GM18505 (cell line): Measurements from ENCODE around the gene EI24.
"Not testable (repeated sequence)": the region's sequence is repeated elsewhere in the genome, so short reads cannot be mapped to it uniquely, and the experiment has no call there.

Source experiments
- ATAC-seq: cut with Tn5 transposase; IDR thresholded peaks from one replicate; pipeline ENCODE4 v1.9.1; 2021; ENCODE audit not compliant: unreplicated experiment
- POLR2A ChIP-seq: IDR thresholded peaks from 4 replicates; pipeline ENCODE4 v1.6.1; 2011; ENCODE audit warnings: borderline replicate concordance; ENCODE audit not compliant: insufficient read depth, insufficient read length; ENCODE audit errors: extremely low read depth

EI24 gene

GRCh38 chr11:125561924-125562323 is 7.4 kb upstream of the EI24 start:
- no peak for TF ChIP-seq POLR2A
- no peak for ATAC-seq

GRCh38 chr11:125562430-125562829 is 6.8 kb upstream of the EI24 start:
- no peak for ATAC-seq
- TF ChIP-seq POLR2A: no peak

- TF ChIP-seq POLR2A: no peak
- ATAC-seq: no peak
Observed at GRCh38 chr11:125564357-125564756, 4.9 kb upstream of the EI24 start.

GRCh38 chr11:125566235-125566634 is 3.0 kb upstream of the EI24 start:
- TF ChIP-seq POLR2A: no peak
- no peak for ATAC-seq

GRCh38 chr11:125569915-125570621 is 791 bp downstream of the EI24 start:
- ATAC-seq: no peak
- TF ChIP-seq POLR2A: no peak

- TF ChIP-seq POLR2A: no peak
- no peak for ATAC-seq
Observed at GRCh38 chr11:125570952-125571351, 1.7 kb downstream of the EI24 start.

DNA sequence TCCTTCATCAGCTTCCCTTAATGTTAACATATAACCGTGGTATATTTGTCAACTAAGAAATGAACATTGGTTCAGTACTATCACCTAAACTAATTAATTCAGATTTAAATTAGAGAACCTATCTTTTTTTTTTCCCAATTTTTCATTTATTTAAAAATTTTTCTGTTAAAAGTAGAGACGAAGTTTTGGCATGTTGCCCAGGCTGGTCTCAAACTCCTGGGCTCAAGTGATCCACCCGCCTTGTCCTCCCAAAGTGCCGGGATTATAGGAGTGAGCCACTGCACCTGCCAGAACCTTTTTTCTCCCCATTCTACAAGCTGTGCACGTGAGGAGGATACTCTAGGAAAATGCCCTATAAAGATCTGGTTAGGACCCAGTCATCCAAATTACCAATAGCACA is 3.6 kb downstream of the EI24 start:
- ATAC-seq: no peak
- no peak for TF ChIP-seq POLR2A

DNA sequence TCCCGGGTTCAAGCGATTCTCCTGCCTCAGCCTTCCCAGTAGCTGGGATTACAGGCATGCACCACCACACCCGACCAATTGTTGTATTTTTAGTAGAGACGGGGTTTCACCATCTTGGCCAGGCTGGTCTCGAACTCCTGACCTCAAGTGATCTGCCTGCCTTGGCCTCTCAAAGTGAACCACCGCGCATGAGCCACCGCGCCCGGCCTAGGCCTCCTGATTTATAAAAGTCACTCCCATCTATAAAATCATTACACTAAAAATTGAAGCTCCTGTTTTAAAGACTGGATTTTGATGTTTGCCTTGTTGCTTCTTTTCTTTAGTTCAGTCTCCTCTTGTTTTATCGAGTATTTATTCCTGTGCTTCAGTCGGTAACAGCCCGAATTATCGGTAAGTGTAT is 7.9 kb downstream of the EI24 start:
- not testable (repeated sequence) for ATAC-seq

GRCh38 chr11:125578783-125579182 is 9.5 kb downstream of the EI24 start:
- TF ChIP-seq POLR2A: no peak
- ATAC-seq: no peak

- TF ChIP-seq POLR2A: no peak
- ATAC-seq: no peak
Observed at GRCh38 chr11:125579811-125580210, 10.5 kb downstream of the EI24 start.

GRCh38 chr11:125583496-125583895 is 14.2 kb downstream of the EI24 start:
- no peak for TF ChIP-seq POLR2A
- no peak for ATAC-seq

DNA sequence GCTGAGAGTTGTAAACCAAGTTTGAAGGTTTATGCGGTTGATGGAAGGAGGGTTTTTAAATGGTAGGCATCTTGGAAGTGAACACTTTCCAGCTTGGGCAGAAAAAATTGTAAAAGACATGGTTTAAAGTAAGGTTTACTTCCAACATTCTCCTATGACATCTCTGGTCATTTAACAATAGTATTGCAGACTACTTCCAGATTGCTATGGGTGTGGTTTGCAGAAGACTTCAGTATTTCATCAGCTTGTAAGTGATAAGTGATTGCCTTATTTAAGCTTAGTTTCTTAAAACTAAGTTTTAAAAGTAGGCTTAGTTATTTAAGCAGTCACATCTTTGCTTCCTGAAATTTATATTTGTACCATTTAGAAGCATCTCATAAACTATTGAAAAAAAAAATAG is 16.2 kb downstream of the EI24 start:
- TF ChIP-seq POLR2A: no peak
- no peak for ATAC-seq

DNA sequence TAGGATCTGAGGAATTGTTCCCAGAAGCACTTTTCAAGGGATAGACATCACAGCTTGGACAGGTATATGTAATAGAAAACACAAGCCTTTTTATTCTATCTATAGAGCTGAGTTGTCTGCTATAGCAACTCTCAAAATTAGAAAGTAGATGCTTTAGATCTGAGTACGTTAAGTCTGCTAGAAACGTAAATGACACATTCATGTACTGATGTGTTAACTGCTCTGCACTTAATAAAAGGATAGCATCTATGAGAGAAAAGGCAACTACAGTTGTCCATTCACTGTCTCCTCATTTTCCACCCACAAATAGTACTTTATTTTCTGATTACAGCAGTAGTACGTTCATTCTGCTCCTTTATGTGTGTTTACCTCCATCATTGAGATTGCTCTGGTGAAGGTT is 17.3 kb downstream of the EI24 start:
- no peak for TF ChIP-seq POLR2A
- no peak for ATAC-seq

- TF ChIP-seq POLR2A: no peak
- no peak for ATAC-seq
Observed at GRCh38 chr11:125587480-125587879, 18.2 kb downstream of the EI24 start.

GRCh38 chr11:125588505-125588904 is 19.2 kb downstream of the EI24 start:
- ATAC-seq: no peak
- no peak for TF ChIP-seq POLR2A
